Astrocyte of the cerebellum (primary cell): ENCODE results near the gene MGAT5.
A peak's percentile ranks its signal among the peaks of the same experiment; 100 is the strongest.

Experiments
- DNase-seq: peaks from one replicate; pipeline ENCODE4 v3.0.0-alpha.2; 2011; ENCODE audit warnings: low read depth
- H3K4me3 ChIP-seq: 2 replicates; pipeline ENCODE4 v1.5.1; 2011; ENCODE audit warnings: mild to moderate bottlenecking, low read depth, low read length, moderate library complexity
- in situ Hi-C: cut with HindIII; loops from 2 replicates; pipeline ENCODE4 v1.10.0; 2017; ENCODE audit warnings: low sequenced_read_pairs
- TF ChIP-seq, protein P1 (sequence below): IDR thresholded peaks from 2 replicates; pipeline ENCODE4 v1.5.1; 2012; ENCODE audit warnings: low read length, low read depth, moderate library complexity, mild to moderate bottlenecking; ENCODE audit errors: missing control alignments

The MGAT5 gene

DNA sequence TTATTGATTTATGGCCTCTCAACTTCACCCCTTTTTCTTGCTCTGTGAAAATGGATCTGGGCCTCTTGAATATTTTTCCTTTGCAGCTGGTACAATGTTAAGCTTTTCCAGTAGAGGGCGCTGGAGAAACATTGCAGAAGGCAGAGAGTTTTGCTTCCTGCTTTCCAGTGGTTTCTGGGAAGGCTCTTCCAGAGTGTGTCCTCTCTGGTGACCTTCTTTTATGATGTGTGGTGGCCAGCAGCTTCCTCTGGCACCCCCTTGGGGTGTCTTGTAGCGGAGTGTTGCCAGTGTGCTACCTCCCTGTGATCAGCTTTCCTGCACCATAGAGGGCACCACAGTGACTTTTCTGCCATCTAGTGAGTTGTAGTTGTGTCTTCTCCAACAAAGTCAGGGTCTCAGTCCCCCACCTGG lies 25.4 kb upstream of the MGAT5 start:
- no peak for DNase-seq
- in situ Hi-C loops = no loop called here
- H3K4me3 ChIP-seq = no peak overlapping the region
- TF ChIP-seq, protein P1, sequence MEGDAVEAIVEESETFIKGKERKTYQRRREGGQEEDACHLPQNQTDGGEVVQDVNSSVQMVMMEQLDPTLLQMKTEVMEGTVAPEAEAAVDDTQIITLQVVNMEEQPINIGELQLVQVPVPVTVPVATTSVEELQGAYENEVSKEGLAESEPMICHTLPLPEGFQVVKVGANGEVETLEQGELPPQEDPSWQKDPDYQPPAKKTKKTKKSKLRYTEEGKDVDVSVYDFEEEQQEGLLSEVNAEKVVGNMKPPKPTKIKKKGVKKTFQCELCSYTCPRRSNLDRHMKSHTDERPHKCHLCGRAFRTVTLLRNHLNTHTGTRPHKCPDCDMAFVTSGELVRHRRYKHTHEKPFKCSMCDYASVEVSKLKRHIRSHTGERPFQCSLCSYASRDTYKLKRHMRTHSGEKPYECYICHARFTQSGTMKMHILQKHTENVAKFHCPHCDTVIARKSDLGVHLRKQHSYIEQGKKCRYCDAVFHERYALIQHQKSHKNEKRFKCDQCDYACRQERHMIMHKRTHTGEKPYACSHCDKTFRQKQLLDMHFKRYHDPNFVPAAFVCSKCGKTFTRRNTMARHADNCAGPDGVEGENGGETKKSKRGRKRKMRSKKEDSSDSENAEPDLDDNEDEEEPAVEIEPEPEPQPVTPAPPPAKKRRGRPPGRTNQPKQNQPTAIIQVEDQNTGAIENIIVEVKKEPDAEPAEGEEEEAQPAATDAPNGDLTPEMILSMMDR = peak; percentile 32

DNA sequence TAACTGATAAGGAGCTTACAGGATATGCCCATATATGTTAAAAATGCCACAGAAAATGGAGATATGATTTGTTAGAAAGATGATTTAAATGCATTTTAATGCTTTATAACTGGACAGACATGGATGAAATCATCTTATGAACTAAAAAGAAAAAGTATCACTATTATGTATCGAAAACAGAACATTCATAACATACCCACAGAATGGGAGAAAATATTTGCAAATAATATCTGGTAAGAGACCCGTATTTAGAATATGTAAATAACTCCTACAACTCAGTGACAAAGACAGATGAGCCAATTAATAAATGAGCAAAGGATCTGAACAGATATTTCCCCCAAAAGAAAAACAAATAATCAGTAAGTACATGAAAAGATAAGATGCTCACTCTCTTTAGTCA lies 24.3 kb upstream of the MGAT5 start:
- no peak for DNase-seq
- TF ChIP-seq, protein P1 = no peak
- H3K4me3 ChIP-seq = no peak overlapping the region
- in situ Hi-C loops = no loop called here

DNA sequence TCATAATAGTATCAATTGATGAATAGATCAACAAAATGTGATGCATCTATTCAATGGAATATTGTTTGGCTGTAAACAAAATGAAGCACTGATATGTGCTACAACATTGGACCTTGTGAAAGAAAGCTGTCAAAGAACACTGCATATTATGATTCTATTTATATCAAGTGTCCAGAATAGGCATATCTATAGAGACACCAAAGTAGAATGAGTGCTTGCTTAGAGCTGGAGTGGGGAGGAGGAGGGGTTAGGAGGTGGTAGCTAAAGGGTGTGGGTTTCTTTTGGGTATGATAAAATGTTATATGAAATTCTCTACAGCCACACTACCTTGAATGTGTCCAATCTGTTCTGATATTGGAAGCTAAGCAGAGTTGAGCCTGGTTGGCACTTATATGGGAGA lies 23.0 kb upstream of the MGAT5 start:
- in situ Hi-C loops = no loop called here
- TF ChIP-seq, protein P1 = no peak
- H3K4me3 ChIP-seq = no peak overlapping the region
- DNase-seq = no peak

DNA sequence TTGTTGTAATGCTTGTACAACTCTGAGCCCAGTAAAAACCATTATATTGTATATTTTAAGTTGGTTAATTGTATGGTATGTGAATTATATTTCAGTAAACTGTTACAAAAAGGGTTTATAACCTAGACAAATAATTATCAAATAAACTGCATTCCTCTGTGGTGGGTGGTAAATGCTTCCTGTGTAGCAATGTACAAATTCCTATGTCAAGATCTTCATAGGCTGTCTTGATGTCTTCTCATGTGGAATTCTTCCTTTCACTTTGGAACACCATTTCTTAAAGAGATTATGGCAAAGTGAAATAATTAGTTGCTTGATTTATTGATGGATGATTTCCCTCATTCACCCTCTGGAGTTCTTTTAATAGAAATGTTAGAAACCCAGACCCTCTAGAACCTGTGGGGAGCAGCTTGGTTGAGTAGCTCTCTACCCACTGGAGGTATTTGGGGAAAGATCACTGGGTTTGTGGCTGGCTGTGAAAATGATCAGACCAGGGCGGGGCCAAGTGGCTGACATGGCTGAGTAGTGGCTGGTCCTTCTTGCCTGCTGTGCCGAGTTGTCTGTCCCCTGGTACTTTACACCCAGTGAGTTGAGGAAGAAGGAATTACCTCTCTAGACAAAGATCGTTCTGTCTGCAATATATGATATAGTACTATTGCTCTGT lies 22.4 kb upstream of the MGAT5 start:
- TF ChIP-seq, protein P1 = no peak
- in situ Hi-C loops = no loop called here
- no peak for DNase-seq
- no peak overlapping the region for H3K4me3 ChIP-seq

DNA sequence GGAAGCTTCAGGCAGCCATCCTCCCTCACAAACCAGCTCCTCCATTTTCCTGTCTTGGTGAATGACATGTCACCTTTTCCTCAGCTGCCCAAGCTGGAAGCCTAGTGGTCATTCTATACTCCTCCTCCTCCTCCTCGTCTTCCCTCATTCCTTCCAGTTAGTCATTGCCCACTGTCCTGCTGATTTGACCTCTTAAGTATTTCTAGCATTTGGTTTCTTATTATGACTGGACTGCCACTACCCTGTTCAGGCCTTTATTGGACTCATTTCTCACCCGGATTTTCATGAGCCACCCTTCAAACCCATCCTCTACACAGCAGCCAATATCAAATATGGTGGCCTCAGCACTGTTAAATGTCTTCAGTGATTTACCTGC lies 21.9 kb upstream of the MGAT5 start:
- in situ Hi-C loops = no loop called here
- TF ChIP-seq, protein P1 = no peak
- no peak for DNase-seq
- no peak overlapping the region for H3K4me3 ChIP-seq

DNA sequence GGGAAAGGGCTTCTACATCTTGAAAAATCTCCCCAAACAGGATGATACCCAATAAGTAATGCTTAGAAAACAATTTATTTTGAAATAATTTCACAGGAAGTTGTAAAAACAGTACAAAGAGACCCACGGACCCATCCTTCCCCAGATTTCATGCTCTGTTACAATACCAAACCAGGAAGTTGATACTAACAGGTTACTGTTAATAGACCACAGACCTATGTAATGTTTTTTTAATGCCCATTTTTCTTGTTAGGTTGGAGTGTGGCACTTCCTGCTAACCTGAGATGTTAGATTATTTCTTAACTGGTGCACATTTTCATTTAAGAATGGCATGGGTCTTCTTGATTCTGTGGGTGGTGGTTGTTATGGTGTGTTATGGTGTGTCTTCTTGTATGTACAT lies 21.4 kb upstream of the MGAT5 start:
- H3K4me3 ChIP-seq = no peak overlapping the region

More for the DNA sequence above, 21.4 kb upstream of the MGAT5 start:
- no peak for DNase-seq
- in situ Hi-C loops = no loop called here
- TF ChIP-seq, protein P1 = no peak
